SK-N-SH treated with all-trans-retinoic acid at 6 μM for 48 hours (cell line): ENCODE results near the gene UBE2E1.

Experiments used
- ATAC-seq: fragments of 200-7000 bp; cut with Tn5 transposase; 3 replicates; pipeline ENCODE4 v1.9.1; 2020; ENCODE audit warnings: mild to moderate bottlenecking, moderate library complexity
- ARNTL ChIP-seq: fragments of 450-650 bp; formaldehyde crosslinking; IDR thresholded peaks from 2 replicates; pipeline ENCODE4 v1.5.0; 2020; ENCODE audit warnings: low read depth, mild to moderate bottlenecking, moderate library complexity, borderline replicate concordance
- BACH2 ChIP-seq: fragments of 250-450 bp; sonication (Bioruptor Pico); IDR thresholded peaks from 2 replicates; pipeline ENCODE4 v1.9.0; 2021; ENCODE audit warnings: mild to moderate bottlenecking, borderline replicate concordance
- CSDC2 ChIP-seq: fragments of 250-450 bp; sonication (Bioruptor Pico); IDR thresholded peaks from 2 replicates; pipeline ENCODE4 v1.5.0; 2020; ENCODE audit warnings: mild to moderate bottlenecking, moderate library complexity
- ESRRG ChIP-seq: fragments of 250-450 bp; sonication (Bioruptor Pico); IDR thresholded peaks from 2 replicates; pipeline ENCODE4 v1.6.1; 2021; ENCODE audit warnings: mild to moderate bottlenecking
- ISL1 ChIP-seq: fragments of 250-450 bp; sonication (Bioruptor Pico); IDR thresholded peaks from 2 replicates; pipeline ENCODE4 v2.1.2; 2022; ENCODE audit warnings: mild to moderate bottlenecking, moderate library complexity
- OSR1 ChIP-seq: fragments of 250-450 bp; sonication (Bioruptor Pico); IDR thresholded peaks from 2 replicates; pipeline ENCODE4 v1.8.0; 2022; ENCODE audit warnings: moderate library complexity, mild to moderate bottlenecking, inconsistent platforms
- PATZ1 ChIP-seq: fragments of 250-450 bp; sonication (Bioruptor Pico); IDR thresholded peaks from 2 replicates; pipeline ENCODE4 v1.8.0; 2020; ENCODE audit warnings: mild to moderate bottlenecking, moderate library complexity, borderline replicate concordance
- POU6F1 ChIP-seq: fragments of 250-450 bp; sonication (Bioruptor Pico); IDR thresholded peaks from 2 replicates; pipeline ENCODE4 v1.8.0; 2021; ENCODE audit warnings: low read depth, mild to moderate bottlenecking, moderate library complexity, borderline replicate concordance
- PPARA ChIP-seq: fragments of 250-450 bp; sonication (Bioruptor Pico); IDR thresholded peaks from 2 replicates; pipeline ENCODE4 v1.5.0; 2020; ENCODE audit warnings: mild to moderate bottlenecking, borderline replicate concordance
- SNAI2 ChIP-seq: fragments of 250-450 bp; sonication (Bioruptor Pico); IDR thresholded peaks from 2 replicates; pipeline ENCODE4 v1.5.0; 2020; ENCODE audit warnings: mild to moderate bottlenecking, moderate library complexity
- TCF4 ChIP-seq: fragments of 250-450 bp; sonication (Bioruptor Pico); IDR thresholded peaks from 2 replicates; pipeline ENCODE4 v1.8.0; 2021; ENCODE audit warnings: mild to moderate bottlenecking, moderate library complexity, borderline replicate concordance
- TOX ChIP-seq: fragments of 250-450 bp; sonication (Bioruptor Pico); IDR thresholded peaks from 2 replicates; pipeline ENCODE4 v1.8.0; 2021; ENCODE audit warnings: mild to moderate bottlenecking, moderate library complexity, borderline replicate concordance
- ZC3H10 ChIP-seq: fragments of 250-450 bp; sonication (Bioruptor Pico); IDR thresholded peaks from 2 replicates; pipeline ENCODE4 v1.5.1; 2021; ENCODE audit warnings: mild to moderate bottlenecking, moderate library complexity
- ZFP3 ChIP-seq: fragments of 250-450 bp; sonication (Bioruptor Pico); IDR thresholded peaks from 2 replicates; pipeline ENCODE4 v1.5.0; 2020; ENCODE audit warnings: mild to moderate bottlenecking, moderate library complexity
- ZFP30 ChIP-seq: fragments of 450-650 bp; formaldehyde crosslinking; IDR thresholded peaks from 2 replicates; pipeline ENCODE4 v1.5.0; 2022; ENCODE audit warnings: mild to moderate bottlenecking, moderate library complexity
- ZNF565 ChIP-seq: fragments of 450-650 bp; formaldehyde crosslinking; conservative IDR thresholded peaks from 2 replicates; pipeline ENCODE4 v1.5.0; 2020; ENCODE audit warnings: low read depth, mild to moderate bottlenecking, moderate library complexity
- ZNF70 ChIP-seq: fragments of 450-650 bp; formaldehyde crosslinking; IDR thresholded peaks from 2 replicates; pipeline ENCODE4 v1.5.0; 2020; ENCODE audit warnings: mild to moderate bottlenecking, moderate library complexity
- ZNF8 ChIP-seq: fragments of 450-650 bp; formaldehyde crosslinking; IDR thresholded peaks from 2 replicates; pipeline ENCODE4 v1.5.0; 2020; ENCODE audit warnings: mild to moderate bottlenecking, moderate library complexity
- TF ChIP-seq, protein P1 (sequence below): fragments of 250-450 bp; sonication (Bioruptor Pico); IDR thresholded peaks from 2 replicates; pipeline ENCODE4 v1.5.0; 2020; ENCODE audit warnings: mild to moderate bottlenecking, moderate library complexity
- TF ChIP-seq, protein P2 (sequence below): fragments of 250-450 bp; sonication (Bioruptor Pico); IDR thresholded peaks from 2 replicates; pipeline ENCODE4 v1.5.1; 2020; ENCODE audit warnings: low read depth, mild to moderate bottlenecking, moderate library complexity

The UBE2E1 gene

DNA sequence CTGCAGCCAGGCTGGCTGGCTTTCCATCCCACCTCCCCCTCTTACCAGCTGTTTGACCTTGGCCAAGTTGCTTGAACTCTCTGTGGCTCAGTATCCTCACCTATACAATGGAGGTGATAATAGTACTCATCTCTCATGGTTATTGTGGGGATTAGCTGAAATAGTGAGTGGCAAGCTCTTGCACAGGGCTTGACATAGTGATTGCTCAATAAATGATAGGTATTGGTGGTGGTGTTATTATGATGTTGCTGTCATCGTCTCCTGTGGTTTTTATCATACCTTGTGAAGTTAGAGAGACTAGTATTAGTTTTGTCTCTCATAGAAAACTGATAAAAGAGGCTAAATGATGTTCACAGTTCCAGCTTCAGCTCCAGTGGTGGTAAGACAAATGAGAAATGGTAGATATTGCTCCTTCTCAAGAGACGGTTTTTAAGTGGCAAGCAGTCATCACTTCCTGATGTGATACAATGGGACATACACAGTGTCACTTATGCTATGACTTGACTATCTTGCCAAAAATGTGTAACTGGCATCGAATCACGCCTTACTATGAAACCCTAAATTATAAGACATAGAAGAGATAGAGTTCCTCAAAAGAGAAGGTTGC lies 12.1 kb upstream of the UBE2E1 start:
- no peak for TF ChIP-seq ISL1 (CRISPR knock-in tag)
- TF ChIP-seq PATZ1 (CRISPR knock-in tag) = no peak
- no peak for TF ChIP-seq POU6F1 (CRISPR knock-in tag)
- TF ChIP-seq TOX = no peak
- no peak for TF ChIP-seq BACH2 (CRISPR knock-in tag)
- TF ChIP-seq CSDC2 (CRISPR knock-in tag) = no peak
- TF ChIP-seq, all 23 proteins: peak for 0
- no peak for ATAC-seq

DNA sequence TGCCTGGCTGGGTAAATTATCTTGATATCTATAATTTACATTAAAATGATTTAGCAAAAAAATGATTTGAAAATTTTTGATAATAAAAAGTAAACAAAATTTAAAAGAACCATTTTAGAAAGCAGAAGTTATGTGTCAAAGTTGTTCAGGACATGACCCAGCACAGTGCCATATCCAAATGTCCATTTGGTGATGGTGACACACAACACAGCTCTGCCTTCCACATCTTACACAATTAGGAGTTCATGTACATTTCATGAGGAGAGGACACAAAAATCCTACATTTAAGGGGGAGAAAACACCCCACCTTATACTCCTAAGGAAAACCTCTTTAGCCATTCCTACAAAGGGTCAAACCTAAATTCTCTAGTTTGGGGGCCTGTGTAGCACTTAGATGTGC lies 10.7 kb upstream of the UBE2E1 start:
- ATAC-seq = no peak
- TF ChIP-seq PPARA (CRISPR knock-in tag) (no peak), ARNTL (no peak), ZFP3 (CRISPR knock-in tag) (no peak), TCF4 (CRISPR knock-in tag) (no peak), BACH2 (CRISPR knock-in tag) (no peak), ESRRG (CRISPR knock-in tag) (no peak), OSR1 (CRISPR knock-in tag) (no peak), ZNF565 (no peak), TOX (no peak), ZC3H10 (CRISPR knock-in tag) (no peak), ZFP30 (CRISPR knock-in tag) (no peak), ZNF70 (no peak), POU6F1 (CRISPR knock-in tag) (no peak), ISL1 (CRISPR knock-in tag) (no peak), SNAI2 (no peak), CSDC2 (CRISPR knock-in tag) (no peak)
- TF ChIP-seq, protein P1, sequence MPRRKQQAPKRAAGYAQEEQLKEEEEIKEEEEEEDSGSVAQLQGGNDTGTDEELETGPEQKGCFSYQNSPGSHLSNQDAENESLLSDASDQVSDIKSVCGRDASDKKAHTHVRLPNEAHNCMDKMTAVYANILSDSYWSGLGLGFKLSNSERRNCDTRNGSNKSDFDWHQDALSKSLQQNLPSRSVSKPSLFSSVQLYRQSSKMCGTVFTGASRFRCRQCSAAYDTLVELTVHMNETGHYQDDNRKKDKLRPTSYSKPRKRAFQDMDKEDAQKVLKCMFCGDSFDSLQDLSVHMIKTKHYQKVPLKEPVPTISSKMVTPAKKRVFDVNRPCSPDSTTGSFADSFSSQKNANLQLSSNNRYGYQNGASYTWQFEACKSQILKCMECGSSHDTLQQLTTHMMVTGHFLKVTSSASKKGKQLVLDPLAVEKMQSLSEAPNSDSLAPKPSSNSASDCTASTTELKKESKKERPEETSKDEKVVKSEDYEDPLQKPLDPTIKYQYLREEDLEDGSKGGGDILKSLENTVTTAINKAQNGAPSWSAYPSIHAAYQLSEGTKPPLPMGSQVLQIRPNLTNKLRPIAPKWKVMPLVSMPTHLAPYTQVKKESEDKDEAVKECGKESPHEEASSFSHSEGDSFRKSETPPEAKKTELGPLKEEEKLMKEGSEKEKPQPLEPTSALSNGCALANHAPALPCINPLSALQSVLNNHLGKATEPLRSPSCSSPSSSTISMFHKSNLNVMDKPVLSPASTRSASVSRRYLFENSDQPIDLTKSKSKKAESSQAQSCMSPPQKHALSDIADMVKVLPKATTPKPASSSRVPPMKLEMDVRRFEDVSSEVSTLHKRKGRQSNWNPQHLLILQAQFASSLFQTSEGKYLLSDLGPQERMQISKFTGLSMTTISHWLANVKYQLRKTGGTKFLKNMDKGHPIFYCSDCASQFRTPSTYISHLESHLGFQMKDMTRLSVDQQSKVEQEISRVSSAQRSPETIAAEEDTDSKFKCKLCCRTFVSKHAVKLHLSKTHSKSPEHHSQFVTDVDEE (CRISPR knock-in tag) = no peak
- TF ChIP-seq, protein P2, sequence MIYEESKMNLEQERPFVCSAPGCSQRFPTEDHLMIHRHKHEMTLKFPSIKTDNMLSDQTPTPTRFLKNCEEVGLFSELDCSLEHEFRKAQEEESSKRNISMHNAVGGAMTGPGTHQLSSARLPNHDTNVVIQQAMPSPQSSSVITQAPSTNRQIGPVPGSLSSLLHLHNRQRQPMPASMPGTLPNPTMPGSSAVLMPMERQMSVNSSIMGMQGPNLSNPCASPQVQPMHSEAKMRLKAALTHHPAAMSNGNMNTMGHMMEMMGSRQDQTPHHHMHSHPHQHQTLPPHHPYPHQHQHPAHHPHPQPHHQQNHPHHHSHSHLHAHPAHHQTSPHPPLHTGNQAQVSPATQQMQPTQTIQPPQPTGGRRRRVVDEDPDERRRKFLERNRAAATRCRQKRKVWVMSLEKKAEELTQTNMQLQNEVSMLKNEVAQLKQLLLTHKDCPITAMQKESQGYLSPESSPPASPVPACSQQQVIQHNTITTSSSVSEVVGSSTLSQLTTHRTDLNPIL (CRISPR knock-in tag) = no peak
- TF ChIP-seq, all 23 proteins: peak for 0

- no peak for TF ChIP-seq BACH2 (CRISPR knock-in tag)
- no peak for TF ChIP-seq ZNF70
- no peak for TF ChIP-seq ZNF8 (CRISPR knock-in tag)
- no peak for ATAC-seq
These were observed 9.2 kb upstream of the UBE2E1 start for GRCh38 chr3:23796518-23796917.
